ENCODE measurements around the gene PRKG1.

Gene PRKG1

GRCh38 chr10:51145375-51145774, 71.1 kb downstream of the PRKG1 start:
- no peak overlapping the region for H3K27ac ChIP-seq (ENCODE audit: low read depth, low read length)
- H3K9me2 ChIP-seq (replicated peaks; ENCODE audit: insufficient read depth, low read length): no peaks in the 10 kb centered on the region
- no peak overlapping the region for H2AFZ ChIP-seq (ENCODE audit: low read depth, low read length, severe bottlenecking)
- no peak overlapping the region for H3K4me3 ChIP-seq (ENCODE audit: insufficient read depth, low read length, poor library complexity, severe bottlenecking)
- H3K79me2 ChIP-seq (ENCODE audit: insufficient read depth, low read length): no peaks in the 10 kb centered on the region
- H3K36me3 ChIP-seq (ENCODE audit: low read length): no peaks in the 10 kb centered on the region
- 0 out of 2 replicates have a peak, but pooled peaks cover 3% of the 10 kb centered on the region for H3K27me3 ChIP-seq (ENCODE audit: low read length)
- H3F3A ChIP-seq (ENCODE audit: insufficient read depth): no peaks in the 10 kb centered on the region
- no peaks in the 10 kb centered on the region for H4K20me1 ChIP-seq (ENCODE audit: low read depth, low read length)
- no peak for TF ChIP-seq EZH2phosphoT487 (conservative IDR thresholded peaks at IDR 0.05; ENCODE audit: low read length)
- TF ChIP-seq, protein P1, sequence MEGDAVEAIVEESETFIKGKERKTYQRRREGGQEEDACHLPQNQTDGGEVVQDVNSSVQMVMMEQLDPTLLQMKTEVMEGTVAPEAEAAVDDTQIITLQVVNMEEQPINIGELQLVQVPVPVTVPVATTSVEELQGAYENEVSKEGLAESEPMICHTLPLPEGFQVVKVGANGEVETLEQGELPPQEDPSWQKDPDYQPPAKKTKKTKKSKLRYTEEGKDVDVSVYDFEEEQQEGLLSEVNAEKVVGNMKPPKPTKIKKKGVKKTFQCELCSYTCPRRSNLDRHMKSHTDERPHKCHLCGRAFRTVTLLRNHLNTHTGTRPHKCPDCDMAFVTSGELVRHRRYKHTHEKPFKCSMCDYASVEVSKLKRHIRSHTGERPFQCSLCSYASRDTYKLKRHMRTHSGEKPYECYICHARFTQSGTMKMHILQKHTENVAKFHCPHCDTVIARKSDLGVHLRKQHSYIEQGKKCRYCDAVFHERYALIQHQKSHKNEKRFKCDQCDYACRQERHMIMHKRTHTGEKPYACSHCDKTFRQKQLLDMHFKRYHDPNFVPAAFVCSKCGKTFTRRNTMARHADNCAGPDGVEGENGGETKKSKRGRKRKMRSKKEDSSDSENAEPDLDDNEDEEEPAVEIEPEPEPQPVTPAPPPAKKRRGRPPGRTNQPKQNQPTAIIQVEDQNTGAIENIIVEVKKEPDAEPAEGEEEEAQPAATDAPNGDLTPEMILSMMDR (IDR thresholded peaks at IDR 0.05; ENCODE audit: insufficient read depth, low read length, poor library complexity, severe bottlenecking): no peak
- no peaks in the 10 kb centered on the region for H3K9me3 ChIP-seq (ENCODE audit: insufficient read depth, low read length)
- no peak overlapping the region for H3K4me2 ChIP-seq (ENCODE audit: low read depth, low read length, poor library complexity, severe bottlenecking)
- no peak overlapping the region for H3K9ac ChIP-seq (ENCODE audit: low read length)

- Histone ChIP-seq H3K4me3 (ENCODE audit: insufficient read depth, low read length, poor library complexity, severe bottlenecking) (no peak overlapping the region), H3F3A (ENCODE audit: insufficient read depth) (no peaks in the 10 kb centered on the region), H3K36me3 (ENCODE audit: low read length) (no peaks in the 10 kb centered on the region), H3K27ac (ENCODE audit: low read depth, low read length) (no peak overlapping the region), H3K27me3 (ENCODE audit: low read length) (no peaks in the 10 kb centered on the region), H4K20me1 (ENCODE audit: low read depth, low read length) (no peaks in the 10 kb centered on the region), H3K79me2 (ENCODE audit: insufficient read depth, low read length) (no peaks in the 10 kb centered on the region), H3K9ac (ENCODE audit: low read length) (no peak overlapping the region), H3K4me2 (ENCODE audit: low read depth, low read length, poor library complexity, severe bottlenecking) (no peak overlapping the region), H2AFZ (ENCODE audit: low read depth, low read length, severe bottlenecking) (no peak overlapping the region), H3K9me3 (ENCODE audit: insufficient read depth, low read length) (no peaks in the 10 kb centered on the region), H3K9me2 (replicated peaks; ENCODE audit: insufficient read depth, low read length) (no peaks in the 10 kb centered on the region)
- TF ChIP-seq, protein P1 (IDR thresholded peaks at IDR 0.05; ENCODE audit: insufficient read depth, low read length, poor library complexity, severe bottlenecking): no peak
- no peak for TF ChIP-seq EZH2phosphoT487 (conservative IDR thresholded peaks at IDR 0.05; ENCODE audit: low read length)
These were observed 73.5 kb downstream of the PRKG1 start for GRCh38 chr10:51147644-51148399.

DNA sequence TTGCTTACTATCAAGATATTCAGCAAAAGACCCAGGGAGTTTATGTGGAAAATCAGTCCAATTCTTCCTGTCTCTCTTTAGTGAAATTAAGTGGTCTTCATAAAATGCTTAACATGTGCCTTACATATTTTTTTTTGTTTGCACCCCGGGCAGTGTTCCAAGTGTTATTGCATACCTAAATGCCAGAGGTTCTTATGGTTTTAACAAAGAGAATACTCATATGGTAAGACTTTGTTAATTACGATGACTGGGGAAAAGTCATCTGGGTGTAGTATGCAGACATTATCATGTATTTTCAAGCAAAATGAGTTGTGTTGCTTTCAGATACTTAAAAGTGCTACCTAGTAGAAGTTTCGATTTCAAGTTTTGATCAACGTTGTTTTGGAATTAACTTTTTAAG, 82.6 kb downstream of the PRKG1 start:
- Histone ChIP-seq H3K9me2 (replicated peaks; ENCODE audit: insufficient read depth, low read length) (no peaks in the 10 kb centered on the region), H3K79me2 (ENCODE audit: insufficient read depth, low read length) (no peaks in the 10 kb centered on the region), H3K27ac (ENCODE audit: low read depth, low read length) (no peak overlapping the region), H4K20me1 (ENCODE audit: low read depth, low read length) (no peaks in the 10 kb centered on the region), H3K36me3 (ENCODE audit: low read length) (no peaks in the 10 kb centered on the region), H3K9me3 (ENCODE audit: insufficient read depth, low read length) (no peaks in the 10 kb centered on the region), H2AFZ (ENCODE audit: low read depth, low read length, severe bottlenecking) (no peak overlapping the region), H3F3A (ENCODE audit: insufficient read depth) (no peaks in the 10 kb centered on the region), H3K9ac (ENCODE audit: low read length) (no peak overlapping the region), H3K4me2 (ENCODE audit: low read depth, low read length, poor library complexity, severe bottlenecking) (no peak overlapping the region), H3K4me3 (ENCODE audit: insufficient read depth, low read length, poor library complexity, severe bottlenecking) (no peak overlapping the region), H3K27me3 (ENCODE audit: low read length) (no peaks in the 10 kb centered on the region)
- TF ChIP-seq, protein P1 (IDR thresholded peaks at IDR 0.05; ENCODE audit: insufficient read depth, low read length, poor library complexity, severe bottlenecking): no peak
- no peak for TF ChIP-seq EZH2phosphoT487 (conservative IDR thresholded peaks at IDR 0.05; ENCODE audit: low read length)
